Esophagus squamous epithelium (tissue), 5 donors: ENCODE measurements around the gene MYO18B. TPM values are rescaled to one million over a fixed set of nuclear protein-coding genes. Genes with fewer than 3 reads are reported as not detected.

Experiments used
- DNase-seq: peaks from one replicate; lab custom pipeline; 2025; lab: John Stamatoyannopoulos, UW
- H3K27ac ChIP-seq, 4 donors: fragments of 200-600 bp; sonication (generic); one replicate each; pipeline ENCODE4 v1.5.1; 2016 to 2019; ENCODE audit warnings: mild to moderate bottlenecking in 1 of 4
- H3K27me3 ChIP-seq, 4 donors: fragments of 200-600 bp; sonication (generic); 1 replicate in 3 of 4; 2 replicates in 1 of 4; pipeline versions ENCODE4 v1.5.1 to v1.6.0; 2017 to 2021; ENCODE audit warnings: antibody characterized with exemption in 1 of 4
- H3K36me3 ChIP-seq, 3 donors: fragments of 200-600 bp; sonication (generic); one replicate each; pipeline ENCODE4 v1.5.1; 2016 to 2019
- H3K4me1 ChIP-seq, 3 donors: fragments of 200-600 bp; sonication (generic); one replicate each; pipeline ENCODE4 v1.5.1; 2017 to 2019
- H3K4me3 ChIP-seq, 4 donors: fragments of 200-600 bp; sonication (generic); 1 replicate in 3 of 4; 2 replicates in 1 of 4; pipeline ENCODE4 v1.5.1; 2016 to 2019; ENCODE audit warnings: mild to moderate bottlenecking in 2 of 4, moderate library complexity in 1 of 4
- H3K9me3 ChIP-seq, 3 donors: fragments of 200-600 bp; sonication (generic); one replicate each; pipeline ENCODE4 v1.5.1; 2016 to 2019
- CTCF ChIP-seq, 6 experiments: fragments of 450-650 bp in 4 of 6; fragments of 200-600 bp in 2 of 6; sonication (generic) in 2 of 6; IDR thresholded peaks; one replicate each; pipeline ENCODE4 v1.5.1; 2016 to 2019; ENCODE audit warnings: antibody characterized with exemption in 6 of 6, mild to moderate bottlenecking in 4 of 6, moderate library complexity in 4 of 6
- POLR2A ChIP-seq, 4 donors: fragments of 450-650 bp; IDR thresholded peaks; one replicate each; pipeline ENCODE4 v1.6.1; 2017; ENCODE audit warnings: antibody characterized with exemption in 4 of 4, mild to moderate bottlenecking in 4 of 4, moderate library complexity in 3 of 4
- WGBS, 2 donors: methylation state at CpG; one replicate each; pipeline ENCODE4 v1.1.5; 2018; 5-methylcytosine and 5-hydroxymethylcytosine counted together
- intact Hi-C: fragments of 100-400 bp; cut with DNase I; formaldehyde crosslinking; loops from one replicate; pipeline ENCODE4 v1.15.0; 2022
- total RNA-seq, 4 donors: library from RNA; depleted of rRNA; stranded (reverse); fragments of >200 nt; gene quantifications; one replicate each; pipeline ENCODE4 v1.1.0, GENCODE V29; 2016
- donor health status: DM: yes; HTN: yes; CAD: no.

The MYO18B gene
- total RNA-seq, 4 donors from 2014 or later, result 0.06 to 2.5 (median 0.17) TPM

GRCh38 chr22:25878933-25879332, 136.9 kb downstream of the MYO18B start:
- Histone ChIP-seq H3K36me3 (no peaks in the 10 kb centered on the region), H3K4me1 (no peaks in the 10 kb centered on the region), H3K9me3 (no peaks in the 10 kb centered on the region), H3K27ac (no peak overlapping the region), H3K27me3 (peaks cover 0 to 36% (median 0%) of the 10 kb centered on the region in 4 donors), H3K4me3 (no peak overlapping the region)
- DNase-seq, result no peak
- intact Hi-C loops, result no loop called here
- 54 to 55% methylated on average over 3 of the region's 3 CpGs for WGBS, 2 donors
- TF ChIP-seq POLR2A (IDR thresholded peaks at IDR 0.05), result no peak
- TF ChIP-seq CTCF (IDR thresholded peaks at IDR 0.05), result no peak

GRCh38 chr22:25880524-25880923, 138.5 kb downstream of the MYO18B start:
- 68 to 75% methylated on average over 2 of the region's 2 CpGs for WGBS, 2 donors
- Histone ChIP-seq H3K27ac (no peak overlapping the region), H3K9me3 (no peaks in the 10 kb centered on the region), H3K27me3 (peaks cover 0 to 34% (median 0%) of the 10 kb centered on the region in 4 donors), H3K36me3 (no peaks in the 10 kb centered on the region), H3K4me3 (no peak overlapping the region), H3K4me1 (no peaks in the 10 kb centered on the region)
- DNase-seq, result no peak
- TF ChIP-seq CTCF (IDR thresholded peaks at IDR 0.05) (no peak), POLR2A (IDR thresholded peaks at IDR 0.05) (no peak)
- intact Hi-C loops, result no loop called here

- DNase-seq, result no peak
- WGBS, 2 donors, result 33 to 39% methylated on average over 6 to 8 of the region's 8 CpGs
- Histone ChIP-seq H3K4me1 (no peaks in the 10 kb centered on the region), H3K9me3 (no peaks in the 10 kb centered on the region), H3K27me3 (peaks cover 0 to 34% (median 0%) of the 10 kb centered on the region in 4 donors), H3K36me3 (no peaks in the 10 kb centered on the region), H3K27ac (no peak overlapping the region), H3K4me3 (no peak overlapping the region)
- no peak for TF ChIP-seq POLR2A (IDR thresholded peaks at IDR 0.05)
- no peak for TF ChIP-seq CTCF (IDR thresholded peaks at IDR 0.05)
- intact Hi-C loops, result no loop called here
Measured at GRCh38 chr22:25881210-25881755, 139.3 kb downstream of the MYO18B start.

- no peak overlapping the region for H3K27ac ChIP-seq
- no peak overlapping the region for H3K4me3 ChIP-seq
- H3K4me1 ChIP-seq, result no peaks in the 10 kb centered on the region
- intact Hi-C loops, result no loop called here
- H3K9me3 ChIP-seq, result no peaks in the 10 kb centered on the region
- no peak for TF ChIP-seq CTCF (IDR thresholded peaks at IDR 0.05)
- H3K27me3 ChIP-seq, result peaks cover 0 to 32% (median 0%) of the 10 kb centered on the region in 4 donors
- no peak for DNase-seq
- WGBS, 2 donors, result 40 to 43% methylated on average over 2 of the region's 2 CpGs
- H3K36me3 ChIP-seq, result no peaks in the 10 kb centered on the region
Measured at GRCh38 chr22:25882360-25882759, 140.4 kb downstream of the MYO18B start.

GRCh38 chr22:25883482-25884033, 141.6 kb downstream of the MYO18B start:
- H3K27ac ChIP-seq, result no peak overlapping the region
- TF ChIP-seq POLR2A (IDR thresholded peaks at IDR 0.05) (no peak), CTCF (IDR thresholded peaks at IDR 0.05) (no peak)
- H3K4me1 ChIP-seq, result no peaks in the 10 kb centered on the region
- no peaks in the 10 kb centered on the region for H3K36me3 ChIP-seq
- no peaks in the 10 kb centered on the region for H3K9me3 ChIP-seq
- H3K4me3 ChIP-seq, result no peak overlapping the region
- peaks cover 0 to 36% (median 0%) of the 10 kb centered on the region in 4 donors for H3K27me3 ChIP-seq
- no peak for DNase-seq
- WGBS, 2 donors, result 15 to 16% methylated on average over 5 of the region's 5 CpGs
- intact Hi-C loops, result no loop called here
